Skin of body (tissue), 2 donors: ENCODE results near the gene SLC39A13. TPM values are rescaled to one million over a fixed set of nuclear protein-coding genes. Genes with fewer than 3 reads are reported as not detected.

ENCODE experiments used
- DNase-seq: peaks from one replicate; lab custom pipeline; 2025; lab: John Stamatoyannopoulos, UW
- total RNA-seq: library from RNA; depleted of rRNA; stranded (reverse); fragments of >200 nt; gene quantifications from one replicate; pipeline ENCODE4 v1.2.3, GENCODE V29; 2014

The SLC39A13 gene
- total RNA-seq, 1 donor from 2014 or later = 22.2 TPM

DNA sequence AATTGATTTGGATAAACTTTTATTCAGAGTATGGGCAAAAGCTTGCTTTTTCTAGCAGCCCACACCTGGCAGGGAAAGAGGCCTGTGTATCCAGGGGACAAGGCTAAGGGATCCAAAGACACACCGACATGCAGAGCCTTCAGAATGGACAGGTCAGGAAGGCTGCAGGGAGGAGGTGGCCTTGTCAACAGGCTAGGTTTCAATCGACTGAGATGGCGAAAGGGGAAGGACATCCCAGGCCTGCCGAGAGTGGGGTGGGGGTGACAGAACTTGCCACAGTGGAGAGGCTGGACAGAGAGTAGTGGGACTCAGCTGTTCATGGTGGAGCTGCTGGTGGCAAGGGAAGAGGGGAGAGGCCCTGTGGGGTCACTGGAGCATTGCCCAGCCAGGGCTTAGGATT, 5.3 kb upstream of the SLC39A13 start:
- no peak for DNase-seq

DNA sequence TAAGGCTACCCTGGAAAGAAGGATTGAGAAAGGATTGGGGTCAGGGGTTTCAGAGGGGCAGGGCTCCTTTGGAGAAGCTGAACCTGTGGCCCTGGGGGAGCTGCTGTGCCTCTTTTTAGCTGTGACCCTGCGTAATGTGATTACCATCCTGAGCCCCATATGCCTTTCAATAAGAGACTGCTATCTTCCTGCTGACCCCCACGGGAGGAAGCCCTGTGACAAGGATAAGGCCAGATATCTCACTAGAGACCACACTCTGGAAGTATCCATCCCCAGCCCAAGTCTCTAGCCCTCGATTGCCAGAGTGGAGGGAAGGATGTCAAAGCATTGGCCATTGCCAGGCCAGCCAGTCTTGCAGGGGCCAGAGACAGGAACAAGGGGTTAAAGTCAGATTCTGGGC, 4.8 kb upstream of the SLC39A13 start:
- no peak for DNase-seq

DNA sequence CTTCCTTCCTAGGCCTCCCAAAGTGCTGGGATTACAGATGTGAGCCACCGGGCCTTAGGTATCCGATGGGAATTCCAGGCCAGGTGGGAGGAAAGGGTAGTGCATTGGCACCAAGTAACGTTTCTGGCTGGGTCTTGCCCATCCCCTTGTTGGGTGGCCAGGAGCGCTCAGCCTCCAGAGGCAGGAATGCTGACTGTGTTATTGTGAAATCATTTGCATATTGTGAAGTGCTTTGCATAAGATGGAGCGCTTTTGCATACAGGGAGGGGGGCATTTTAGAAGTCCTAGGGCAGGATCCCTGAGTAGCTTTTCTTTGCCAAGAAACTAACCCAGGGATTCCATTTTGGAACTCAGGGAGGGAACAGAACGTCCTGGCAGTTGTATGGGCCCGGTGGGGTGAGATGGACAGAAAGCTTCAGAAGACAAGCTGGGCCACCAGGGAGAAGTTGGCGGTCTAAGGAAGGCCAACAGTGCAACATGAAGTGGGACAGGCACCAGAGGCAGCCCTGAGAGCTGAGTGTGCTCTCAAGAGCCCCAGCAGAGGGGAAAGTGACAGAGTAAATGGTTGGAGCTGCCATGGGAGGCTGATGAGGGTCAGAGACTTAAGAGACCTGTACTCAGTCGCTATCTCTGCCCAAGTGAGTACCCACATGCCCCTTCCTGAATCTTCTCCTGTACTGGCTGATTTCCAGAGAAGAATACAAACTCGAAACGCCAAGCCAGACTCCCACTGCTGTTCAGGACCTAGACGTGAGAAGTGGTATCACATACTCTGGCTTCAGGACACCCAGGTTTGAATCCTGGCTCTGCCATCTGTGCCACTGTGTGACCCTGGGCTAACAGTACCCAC, 1.3 kb upstream of the SLC39A13 start:
- DNase-seq = no peak

DNA sequence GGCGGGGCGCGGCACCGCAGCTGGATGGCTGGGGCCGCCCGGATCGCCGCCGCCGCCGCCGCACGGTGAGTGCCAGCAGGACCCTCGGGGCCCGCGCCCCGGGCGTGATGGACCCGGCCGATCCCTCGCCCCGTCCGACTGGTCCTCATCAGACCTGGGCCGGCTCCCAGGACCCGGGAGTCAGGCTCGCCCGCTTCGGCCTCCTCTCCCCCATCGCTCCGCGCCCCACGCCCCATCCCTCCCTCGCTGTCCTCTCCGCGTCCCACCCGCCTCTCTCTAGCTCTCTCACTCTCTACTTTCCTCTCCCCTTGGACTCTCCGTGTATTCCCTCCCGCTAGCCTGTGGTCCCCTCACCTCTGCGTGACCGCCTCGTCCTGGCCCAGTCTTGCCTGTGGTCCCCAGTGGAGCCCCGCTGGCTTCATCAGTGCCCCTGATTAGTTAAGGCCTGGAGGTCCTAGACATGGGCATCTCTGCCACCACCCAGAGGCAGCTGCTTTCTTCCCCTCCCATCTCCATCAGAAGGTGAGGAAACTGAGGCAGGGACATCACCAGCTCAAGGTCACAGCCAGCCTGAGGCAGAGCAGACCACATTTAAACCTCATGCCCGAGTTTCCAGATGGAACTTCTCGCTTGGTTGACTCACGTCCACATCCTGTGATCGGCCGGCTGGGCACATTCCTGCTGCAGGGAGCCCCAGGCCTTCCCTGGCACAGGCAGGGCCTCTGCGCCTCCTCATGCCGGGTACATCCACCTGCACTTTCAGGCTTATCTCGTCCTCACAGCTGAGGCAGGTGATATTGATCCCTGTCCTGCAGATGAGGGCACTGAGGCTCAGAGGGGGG, 429 bp downstream of the SLC39A13 start:
- DNase-seq = no peak

DNA sequence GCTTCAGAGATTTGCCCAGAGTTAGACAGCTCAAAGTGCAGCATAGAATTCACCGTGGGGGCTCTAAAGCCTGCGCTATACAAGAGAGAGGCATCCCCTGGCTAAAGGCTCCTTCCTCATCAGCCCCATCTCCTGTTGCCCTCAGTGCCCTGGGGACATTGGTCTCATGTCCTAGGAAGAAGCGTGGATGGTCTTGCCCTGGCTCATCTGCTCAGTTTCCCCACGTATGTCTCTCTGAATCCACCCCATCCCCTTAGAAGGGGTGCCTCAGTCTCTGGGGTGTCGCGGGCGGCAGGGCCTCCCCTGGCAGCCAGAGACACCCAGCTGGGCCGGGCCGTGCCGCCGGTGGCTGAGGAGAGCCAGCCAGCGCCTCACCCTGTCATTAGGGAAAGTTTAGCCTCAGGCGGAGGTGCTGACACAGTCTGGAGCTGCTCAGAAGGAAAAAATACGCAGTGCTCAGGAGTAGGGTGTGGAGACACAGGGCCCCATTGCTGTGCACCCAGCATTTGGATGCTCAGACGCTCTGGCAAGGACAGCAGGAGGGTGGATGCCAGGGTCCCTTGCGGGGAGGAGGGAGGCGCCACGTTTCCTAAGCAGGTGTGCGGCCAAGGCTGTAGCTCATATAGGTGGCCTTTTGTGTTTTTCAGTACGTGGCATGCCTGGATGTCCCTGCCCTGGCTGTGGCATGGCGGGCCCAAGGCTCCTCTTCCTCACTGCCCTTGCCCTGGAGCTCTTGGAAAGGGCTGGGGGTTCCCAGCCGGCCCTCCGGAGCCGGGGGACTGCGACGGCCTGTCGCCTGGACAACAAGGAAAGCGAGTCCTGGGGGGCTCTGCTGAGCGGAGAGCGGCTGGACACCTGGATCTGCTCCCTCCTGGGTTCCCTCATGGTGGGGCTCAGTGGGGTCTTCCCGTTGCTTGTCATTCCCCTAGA, 1.3 kb downstream of the SLC39A13 start:
- no peak for DNase-seq

DNA sequence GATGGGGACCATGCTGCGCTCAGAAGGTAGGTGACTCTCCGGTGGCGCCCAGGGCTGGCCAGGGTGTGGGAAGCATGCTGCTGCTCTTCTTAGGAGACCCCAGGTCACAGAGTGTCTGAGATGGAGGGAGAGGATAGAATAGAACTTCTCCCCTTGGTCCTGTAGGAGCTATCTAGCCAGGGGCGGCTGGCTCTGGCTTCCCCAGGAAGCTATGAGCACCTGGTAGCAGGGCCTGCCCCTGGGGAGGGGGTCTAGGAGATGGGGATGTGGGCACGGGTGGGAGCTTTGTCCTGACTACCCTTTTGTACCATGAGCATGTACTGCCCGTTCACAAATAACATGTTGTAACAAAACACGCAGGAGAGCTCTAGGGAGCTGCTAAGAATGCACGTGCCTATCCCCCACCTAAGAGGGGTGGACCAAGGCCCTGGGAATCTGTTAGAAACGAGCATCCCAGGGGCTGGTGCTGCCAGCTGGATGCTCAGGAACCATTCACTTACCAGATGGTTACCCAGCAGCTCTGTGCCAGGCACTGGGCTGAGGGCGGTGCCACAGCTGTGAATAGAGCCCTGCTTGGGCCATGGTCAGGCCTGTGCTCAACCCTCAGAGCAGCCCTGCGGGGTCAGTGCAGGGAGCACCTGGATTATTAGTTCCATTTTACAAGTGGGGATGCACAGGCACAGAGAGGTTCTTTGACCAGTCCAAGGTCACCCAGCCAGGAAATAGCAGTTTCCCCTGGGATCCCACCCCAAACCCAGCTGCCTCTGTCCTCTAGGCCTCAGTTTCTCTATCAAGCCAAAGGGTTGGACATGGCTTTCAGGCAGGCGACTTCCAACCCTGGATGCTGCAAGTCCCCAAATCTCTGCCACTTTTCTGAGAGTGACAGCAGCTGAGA, 2.2 kb downstream of the SLC39A13 start:
- no peak for DNase-seq

DNA sequence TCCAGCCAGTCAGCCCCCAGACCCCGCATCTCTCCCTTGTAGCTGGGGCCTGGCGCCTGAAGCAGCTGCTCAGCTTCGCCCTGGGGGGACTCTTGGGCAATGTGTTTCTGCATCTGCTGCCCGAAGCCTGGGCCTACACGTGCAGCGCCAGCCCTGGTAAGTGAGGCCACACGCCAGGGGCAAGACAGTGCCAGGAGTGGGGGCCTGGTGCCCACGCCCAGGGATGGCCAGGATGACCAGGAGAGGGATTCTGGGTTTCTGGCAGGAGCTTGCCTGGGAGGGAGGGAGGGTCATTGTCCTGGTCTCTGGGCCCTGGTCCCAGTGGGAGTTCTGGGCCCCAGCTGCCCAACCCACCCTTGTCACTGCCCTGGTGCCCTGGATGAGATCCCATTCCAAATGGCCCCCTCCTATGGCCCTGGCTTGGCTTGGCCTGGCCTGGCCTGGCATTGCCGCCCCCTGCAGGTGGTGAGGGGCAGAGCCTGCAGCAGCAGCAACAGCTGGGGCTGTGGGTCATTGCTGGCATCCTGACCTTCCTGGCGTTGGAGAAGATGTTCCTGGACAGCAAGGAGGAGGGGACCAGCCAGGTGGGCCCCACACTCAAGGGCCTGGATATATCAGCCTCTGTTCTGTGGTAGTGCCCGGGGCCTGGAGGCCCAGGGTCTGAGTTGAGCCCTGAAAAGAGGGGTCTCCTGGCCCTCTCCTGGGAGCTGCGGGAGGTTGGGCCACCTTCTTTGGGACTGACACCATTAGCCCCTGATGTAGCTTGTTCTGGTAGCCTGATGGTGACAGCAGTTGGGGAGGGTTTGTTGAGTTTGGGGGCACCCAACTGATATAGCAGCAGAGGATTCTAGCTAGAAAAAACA, 3.7 kb downstream of the SLC39A13 start:
- DNase-seq = no peak

DNA sequence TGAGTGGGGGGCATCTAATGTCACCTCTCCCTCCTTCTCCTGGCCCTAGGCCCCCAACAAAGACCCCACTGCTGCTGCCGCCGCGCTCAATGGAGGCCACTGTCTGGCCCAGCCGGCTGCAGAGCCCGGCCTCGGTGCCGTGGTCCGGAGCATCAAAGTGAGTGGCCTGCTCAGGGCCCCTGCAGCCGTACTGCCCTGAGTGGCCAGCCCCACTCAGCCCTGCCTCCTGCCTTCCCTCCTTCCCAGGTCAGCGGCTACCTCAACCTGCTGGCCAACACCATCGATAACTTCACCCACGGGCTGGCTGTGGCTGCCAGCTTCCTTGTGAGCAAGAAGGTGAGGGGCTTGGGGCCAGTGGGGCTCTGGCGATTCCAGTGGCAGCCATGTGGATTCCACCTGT, 5.0 kb downstream of the SLC39A13 start:
- DNase-seq = no peak

DNA sequence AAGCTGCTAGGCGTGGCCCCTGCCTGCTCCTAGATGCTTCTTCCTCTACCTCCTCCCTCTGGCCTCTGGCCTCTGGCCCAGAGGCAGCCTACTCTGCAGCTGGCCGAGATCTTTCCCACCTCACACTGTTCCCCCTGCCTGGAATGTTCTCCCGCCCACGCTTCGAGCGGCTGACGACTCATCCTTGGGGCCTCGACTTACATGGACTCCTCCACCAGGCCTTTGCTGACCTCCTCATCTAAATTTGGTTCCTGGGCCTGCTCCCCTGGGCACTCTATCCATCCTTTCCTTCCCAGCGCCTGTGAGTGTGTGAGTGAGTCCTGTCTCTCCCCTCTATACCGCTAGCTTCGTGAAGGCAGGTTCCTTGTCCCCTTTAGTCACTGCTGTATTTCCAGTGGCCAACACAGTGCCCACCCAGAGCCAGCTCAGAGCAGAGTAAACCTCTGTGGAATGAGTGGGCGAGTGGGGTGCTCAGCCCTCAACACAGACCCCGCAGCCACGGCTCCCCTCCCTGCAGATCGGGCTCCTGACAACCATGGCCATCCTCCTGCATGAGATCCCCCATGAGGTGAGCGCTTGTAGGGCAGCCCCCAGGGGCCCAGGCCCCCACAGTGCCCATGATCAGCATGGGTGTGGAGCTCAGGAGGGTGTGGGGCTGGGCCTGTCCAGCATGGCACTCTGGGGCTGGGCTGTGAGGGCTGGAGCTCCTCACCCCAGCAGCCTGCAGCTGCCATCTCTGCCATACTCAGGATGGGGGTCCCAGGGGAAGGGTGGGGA, 5.7 kb downstream of the SLC39A13 start:
- DNase-seq = no peak

DNA sequence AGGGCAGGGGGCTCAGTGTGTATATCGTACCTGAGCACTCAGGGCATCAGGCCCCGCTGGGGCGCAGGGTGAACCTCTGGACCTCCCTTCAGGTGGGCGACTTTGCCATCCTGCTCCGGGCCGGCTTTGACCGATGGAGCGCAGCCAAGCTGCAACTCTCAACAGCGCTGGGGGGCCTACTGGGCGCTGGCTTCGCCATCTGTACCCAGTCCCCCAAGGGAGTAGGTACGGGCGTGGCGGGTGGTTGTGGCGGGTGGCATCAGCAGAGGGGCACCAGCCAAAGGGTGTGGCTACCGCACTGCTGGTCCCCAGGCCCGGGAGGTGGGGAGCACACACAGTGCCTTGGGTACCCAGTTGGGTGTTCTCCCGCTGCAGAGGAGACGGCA, 6.3 kb downstream of the SLC39A13 start:
- DNase-seq = no peak

DNA sequence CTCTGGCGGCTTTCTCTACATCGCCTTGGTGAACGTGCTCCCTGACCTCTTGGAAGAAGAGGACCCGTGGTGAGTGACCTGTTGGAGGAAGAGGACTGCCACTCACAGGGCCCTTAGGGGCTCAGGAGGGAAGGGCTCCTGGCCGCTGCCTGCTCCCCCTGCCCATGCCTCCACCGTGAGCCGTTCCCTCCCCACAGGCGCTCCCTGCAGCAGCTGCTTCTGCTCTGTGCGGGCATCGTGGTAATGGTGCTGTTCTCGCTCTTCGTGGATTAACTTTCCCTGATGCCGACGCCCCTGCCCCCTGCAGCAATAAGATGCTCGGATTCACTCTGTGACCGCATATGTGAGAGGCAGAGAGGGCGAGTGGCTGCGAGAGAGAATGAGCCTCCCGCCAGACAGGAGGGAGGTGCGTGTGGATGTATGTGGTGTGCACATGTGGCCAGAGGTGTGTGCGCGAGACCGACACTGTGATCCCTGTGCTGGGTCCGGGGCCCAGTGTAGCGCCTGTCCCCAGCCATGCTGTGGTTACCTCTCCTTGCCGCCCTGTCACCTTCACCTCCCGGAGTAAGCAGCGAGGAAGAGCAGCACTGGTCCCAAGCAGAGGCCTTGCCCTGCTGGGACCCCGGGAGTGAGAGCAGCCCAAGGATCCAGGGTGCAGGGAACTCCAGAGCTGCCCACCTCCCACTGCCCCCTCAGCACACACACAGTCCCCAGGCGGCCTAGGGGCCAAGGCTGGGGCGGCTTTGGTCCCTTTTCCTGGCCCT, 6.9 kb downstream of the SLC39A13 start:
- DNase-seq = no peak

DNA sequence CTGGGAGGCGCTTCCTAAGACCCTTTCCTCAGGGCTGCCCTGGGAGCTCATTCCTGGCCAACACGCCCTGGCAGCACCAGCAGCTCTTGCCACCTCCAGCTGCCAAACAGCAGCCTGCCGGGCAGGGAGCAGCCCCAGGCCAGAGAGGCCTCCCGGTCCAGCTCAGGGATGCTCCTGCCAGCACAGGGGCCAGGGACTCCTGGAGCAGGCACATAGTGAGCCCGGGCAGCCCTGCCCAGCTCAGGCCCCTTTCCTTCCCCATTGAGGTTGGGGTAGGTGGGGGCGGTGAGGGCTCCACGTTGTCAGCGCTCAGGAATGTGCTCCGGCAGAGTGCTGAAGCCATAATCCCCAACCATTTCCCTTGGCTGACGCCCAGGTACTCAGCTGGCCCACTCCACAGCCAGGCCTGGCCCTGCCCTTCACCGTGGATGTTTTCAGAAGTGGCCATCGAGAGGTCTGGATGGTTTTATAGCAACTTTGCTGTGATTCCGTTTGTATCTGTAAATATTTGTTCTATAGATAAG, 7.6 kb downstream of the SLC39A13 start:
- peak; percentile 48 for DNase-seq

DNA sequence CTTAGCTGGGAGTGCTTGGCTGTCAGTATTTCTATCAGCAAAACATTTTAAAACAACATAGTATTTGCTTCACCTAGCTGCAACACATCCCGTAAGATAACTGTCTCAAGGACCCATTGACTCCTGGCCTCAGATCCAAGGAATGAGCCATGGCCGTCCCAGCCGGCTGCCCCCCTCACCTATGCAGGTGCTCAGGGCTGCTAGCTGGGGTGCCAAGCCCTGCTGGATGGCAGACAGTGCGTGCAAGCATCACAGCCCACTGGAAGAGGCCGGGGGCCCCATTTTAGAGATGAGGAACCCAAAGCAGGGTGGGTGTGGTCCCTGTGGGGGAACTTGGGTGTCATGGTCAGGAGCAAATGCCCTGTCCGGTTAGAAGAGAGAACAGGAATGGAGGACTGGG, 9.3 kb downstream of the SLC39A13 start:
- DNase-seq = no peak

DNA sequence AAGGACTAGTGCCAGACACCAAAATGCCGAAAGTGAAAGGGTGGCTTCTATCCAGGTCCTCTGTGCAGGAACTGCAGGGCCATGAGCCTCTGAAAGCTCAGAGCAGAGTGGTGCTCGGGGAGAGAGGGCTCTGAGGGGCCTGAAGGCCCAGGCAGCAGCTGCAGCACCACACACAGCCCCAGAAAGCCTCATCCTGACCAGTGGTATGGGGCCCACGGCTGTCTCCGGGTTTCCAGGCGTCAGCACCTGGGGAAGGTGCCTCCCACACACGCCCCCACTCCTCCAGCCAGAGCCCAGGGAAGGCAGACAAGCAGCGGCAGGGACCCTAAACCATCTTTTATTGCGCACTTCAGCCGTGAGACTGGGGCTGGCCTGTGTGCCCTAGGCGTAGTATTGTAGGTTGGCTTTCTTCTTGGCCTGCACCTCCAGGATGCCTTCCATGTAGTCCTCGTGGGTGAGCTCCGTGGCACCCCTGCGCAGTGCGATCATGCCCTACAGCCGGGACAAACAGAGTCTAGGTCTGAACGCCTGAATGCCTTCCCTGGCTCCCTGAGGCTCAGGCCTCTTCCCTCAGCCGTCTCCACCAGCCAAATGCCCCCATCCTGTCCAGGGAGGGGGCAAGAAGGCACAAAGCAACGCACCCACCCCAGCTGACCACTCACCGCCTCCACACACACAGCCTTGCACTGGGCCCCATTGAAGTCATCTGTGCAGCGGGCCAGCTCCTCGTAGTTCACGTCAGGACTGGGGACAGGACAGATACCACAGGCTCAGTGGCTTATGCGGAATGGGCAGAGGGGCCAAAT, 10.3 kb downstream of the SLC39A13 start:
- DNase-seq = no peak

DNA sequence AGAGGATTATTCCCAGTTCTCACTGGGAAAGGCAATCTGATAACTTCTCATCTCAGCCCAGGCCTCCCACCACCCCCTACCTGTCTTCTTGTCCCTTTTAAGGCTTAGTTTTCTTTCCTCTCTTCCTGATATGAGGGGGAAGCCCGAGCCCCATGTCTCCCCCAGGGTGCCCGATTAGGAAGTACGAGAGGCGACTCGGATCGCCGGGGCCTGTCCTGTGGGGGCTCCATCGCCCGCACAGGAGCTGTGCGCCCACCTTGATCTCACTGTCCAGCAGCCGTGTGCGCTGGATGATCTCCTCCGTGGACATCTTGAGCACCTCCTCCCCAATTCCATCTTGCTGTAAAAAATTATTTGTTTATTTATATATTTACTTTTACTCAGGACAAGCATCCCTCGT, 17.2 kb downstream of the SLC39A13 start:
- DNase-seq = no peak

DNA sequence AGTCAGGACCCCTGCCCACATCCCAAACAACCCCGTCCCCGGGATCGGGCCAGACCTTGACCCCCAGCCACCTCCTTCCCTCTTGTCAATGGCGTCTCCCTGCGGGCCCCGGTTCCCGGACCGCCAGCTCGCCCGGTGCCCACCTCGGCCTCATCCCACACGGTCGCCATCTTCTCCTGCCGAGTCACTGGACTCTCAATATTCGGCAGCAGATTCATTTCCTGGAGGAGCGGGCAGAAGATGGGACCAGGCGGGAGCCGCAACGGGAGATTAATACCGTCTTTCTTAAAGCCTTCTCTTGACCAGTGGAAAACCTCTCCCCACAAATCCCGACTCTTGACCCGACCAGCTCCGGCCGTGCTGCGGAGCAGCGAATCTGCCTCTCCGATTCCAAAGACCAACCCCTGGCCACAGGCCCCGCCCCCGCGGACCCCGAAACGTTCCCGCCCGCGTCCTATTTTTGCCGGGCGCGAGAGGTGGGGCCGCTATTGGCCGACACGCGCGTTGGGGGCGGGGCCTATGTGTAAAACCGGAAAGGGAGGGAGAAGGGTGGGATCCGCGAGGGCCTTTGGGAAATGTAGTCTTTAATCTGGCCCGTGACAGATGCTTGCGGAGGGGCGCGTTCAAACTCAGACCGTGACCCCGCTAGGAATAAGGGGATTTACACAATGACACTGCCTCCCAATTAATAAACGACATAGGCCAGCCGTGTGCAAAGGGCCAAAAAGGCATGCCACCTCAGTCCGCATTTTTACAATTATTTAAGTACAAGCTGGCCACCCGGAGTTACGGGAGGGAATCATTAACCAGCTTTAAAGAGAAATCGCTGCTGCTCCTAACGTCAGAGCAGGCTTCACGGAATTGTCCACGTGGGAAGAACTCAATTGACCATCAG, 17.9 kb downstream of the SLC39A13 start, which contains the start of gene PSMC3:
Gene PSMC3 (minus strand): TSS at position 378 of the 895 bp plus-strand sequence. CDS start 160 bp downstream, at position 218.
- peak; percentile 94 for DNase-seq
